GM19025 (cell line): ENCODE results near the gene BCL11A.

Experiments used
- ATAC-seq: cut with Tn5 transposase; IDR thresholded peaks from one replicate; pipeline ENCODE4 v1.9.1; 2021; ENCODE audit warnings: mild to moderate bottlenecking, low read depth, moderate library complexity; ENCODE audit not compliant: unreplicated experiment

BCL11A gene

DNA sequence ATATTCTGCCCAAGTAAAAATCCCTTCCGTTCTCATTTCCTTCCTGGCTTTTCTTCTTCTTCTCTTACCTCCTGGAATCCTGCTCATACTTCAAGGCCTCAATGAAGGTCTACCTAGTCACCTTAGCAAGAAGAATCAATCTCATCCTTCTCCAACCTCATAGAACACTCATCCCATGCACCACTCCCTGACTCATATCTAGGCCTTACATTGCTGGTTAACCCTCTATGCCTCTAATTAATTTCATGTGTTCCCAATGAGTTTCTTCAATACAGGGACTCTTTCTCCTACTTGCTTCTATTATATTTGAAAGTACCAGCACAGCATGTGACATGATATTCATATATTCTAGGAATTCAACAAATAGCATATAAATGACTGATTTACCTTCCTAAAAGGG lies 63.0 kb downstream of the BCL11A start:
- ATAC-seq = no peak

DNA sequence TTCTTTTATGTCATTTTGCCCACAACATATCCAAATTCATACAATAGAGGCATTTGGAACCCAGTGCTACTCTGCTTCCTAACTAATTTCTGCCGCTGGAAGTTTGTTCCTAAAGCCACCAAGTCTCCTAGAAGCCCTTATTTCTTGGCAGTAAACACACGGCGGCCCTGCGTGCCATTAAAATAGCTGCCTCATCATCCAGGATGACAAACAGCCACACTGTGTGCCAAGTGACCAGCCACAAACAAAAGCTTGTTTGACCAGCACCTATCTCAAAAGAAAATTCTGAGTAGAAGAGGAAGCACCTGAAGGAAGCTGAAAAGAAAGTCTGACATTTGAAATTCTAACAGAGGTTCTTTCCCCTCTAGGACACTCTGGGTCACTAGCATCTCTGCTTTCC lies 64.2 kb downstream of the BCL11A start:
- ATAC-seq = no peak

DNA sequence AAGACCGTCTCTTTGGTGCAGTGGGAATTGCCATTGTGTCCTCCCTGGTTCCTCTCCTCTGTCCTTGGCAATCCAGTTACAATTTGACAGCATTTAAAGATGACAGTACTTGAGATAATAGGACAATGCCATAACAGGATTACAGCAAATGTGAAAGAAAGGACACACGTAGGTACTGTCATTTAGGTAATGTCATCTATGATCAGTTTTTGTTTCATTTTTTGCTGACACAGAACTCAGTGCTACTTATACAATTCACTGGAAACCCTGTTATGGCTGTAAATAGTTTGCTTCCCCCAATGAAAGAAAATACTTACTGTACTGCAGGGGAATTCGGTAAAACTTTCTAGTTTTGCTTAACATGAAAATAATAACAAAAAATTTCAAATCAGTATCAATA lies 65.2 kb downstream of the BCL11A start:
- peak; percentile 65 for ATAC-seq

DNA sequence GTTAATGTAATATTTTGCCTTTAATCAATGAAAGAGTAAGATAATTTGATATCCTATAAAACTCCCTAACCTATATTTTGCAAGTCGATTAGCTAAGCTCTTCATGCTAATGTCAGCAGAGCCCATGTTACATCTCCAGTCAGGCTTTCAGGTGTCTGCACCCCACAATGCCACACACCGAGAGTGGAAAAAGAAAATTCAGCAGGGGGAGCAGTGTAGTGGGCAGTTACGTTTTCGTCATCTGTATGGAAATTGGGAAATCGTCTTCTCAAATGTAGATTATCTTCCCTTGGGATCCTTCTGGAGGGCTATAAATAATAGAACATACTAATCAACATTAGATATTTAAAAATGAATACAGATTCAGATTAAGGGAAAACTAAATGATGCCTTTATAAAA lies 66.3 kb downstream of the BCL11A start:
- no peak for ATAC-seq

DNA sequence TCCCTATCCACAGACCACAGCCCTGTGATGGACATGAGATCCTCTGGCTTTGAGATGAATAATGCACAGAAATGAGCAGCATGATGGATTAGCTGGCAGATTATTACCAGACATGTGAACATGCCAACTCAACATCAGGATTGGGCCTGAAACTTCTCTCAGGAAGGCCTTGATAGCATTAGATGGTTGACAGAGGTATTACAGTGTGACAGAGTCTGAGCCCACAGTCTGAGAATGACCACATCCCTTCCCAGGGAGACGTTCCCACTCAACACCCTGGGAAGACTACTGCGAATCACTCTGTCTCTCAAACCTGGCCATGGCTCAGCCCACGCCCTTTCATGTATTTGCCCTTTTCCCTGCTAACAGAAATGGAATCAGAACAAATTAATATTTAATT lies 66.9 kb downstream of the BCL11A start:
- ATAC-seq = no peak

DNA sequence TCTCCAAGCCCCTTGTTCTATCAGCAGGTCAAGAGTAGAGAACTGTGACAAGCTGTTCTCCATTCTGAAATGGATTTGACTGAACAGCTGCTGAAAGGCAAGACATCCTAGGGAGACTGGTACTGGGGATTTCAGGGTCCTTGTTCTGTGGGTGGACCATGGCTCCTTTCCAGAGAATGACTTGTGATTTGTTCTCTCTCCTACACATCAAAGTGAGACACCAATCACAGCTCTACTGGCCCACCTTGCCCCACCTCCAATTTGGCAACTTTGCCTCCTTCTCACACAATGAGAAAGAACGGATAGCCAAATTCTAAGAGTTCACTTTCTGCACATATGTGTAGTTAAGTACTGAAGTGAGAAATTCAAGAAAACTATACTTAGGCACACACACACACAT lies 67.4 kb downstream of the BCL11A start:
- ATAC-seq = no peak

DNA sequence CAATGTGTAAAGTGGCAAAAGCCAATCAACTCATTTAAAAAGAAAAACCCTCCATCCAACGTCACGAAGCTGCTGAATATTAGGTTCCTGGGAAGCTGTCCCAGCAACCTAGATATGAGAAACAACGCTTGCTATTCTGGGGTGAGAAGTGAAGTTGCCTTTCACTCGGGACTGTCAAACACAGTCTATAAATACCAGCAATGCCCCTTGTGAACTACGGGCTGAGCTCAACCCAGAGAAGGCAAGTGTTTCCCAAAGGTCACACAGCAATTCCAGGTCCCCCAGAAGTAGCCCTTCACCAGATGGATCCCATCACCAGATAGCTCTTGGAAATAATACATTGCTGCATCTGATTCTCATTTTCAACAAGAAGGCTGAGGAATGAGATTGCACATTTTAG lies 67.9 kb downstream of the BCL11A start:
- ATAC-seq = no peak

DNA sequence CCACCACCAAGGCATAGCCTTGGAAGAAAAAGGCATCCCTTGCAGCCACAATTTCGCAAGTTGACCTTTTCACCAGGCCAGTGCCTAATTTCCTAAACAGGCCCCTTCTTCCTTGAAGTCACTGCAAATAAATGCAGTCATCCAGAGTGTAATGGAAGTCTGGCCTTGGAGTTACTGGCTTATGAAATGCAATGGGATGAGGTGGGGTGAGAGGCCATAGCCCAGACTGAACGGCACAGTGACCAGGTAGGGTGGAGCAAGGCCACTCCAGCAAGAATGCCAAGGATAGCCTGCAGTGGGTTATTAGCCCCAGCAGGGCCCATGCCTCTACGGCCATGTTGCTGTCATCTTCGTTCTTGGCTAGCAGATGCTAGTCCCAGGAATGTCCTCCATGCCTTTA lies 68.4 kb downstream of the BCL11A start:
- ATAC-seq = no peak

DNA sequence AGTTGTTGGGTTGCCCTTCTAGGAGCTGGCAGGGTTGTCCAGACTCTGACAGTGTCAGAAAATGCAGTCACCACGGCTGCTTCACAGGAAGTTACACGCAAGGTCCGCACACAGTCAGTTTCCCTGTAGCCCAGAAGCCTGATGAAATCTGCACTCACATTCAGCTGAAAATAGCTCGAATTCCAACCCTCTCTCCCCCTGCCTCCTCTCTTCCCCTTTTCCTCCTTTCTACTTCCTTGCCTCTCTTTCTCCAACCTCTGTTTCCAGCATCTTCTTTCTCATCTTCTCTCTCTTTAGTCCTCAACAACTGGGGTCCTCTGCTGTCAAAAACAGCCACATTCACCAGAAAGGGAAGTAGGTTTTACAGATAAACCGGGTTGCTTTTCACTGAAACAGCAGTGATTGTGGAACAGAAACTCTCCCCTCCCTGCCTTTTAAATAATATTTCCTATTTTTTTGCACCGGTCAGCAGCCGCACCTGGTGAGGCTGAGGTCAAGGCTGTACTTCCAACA lies 69.3 kb downstream of the BCL11A start:
- ATAC-seq = no peak

DNA sequence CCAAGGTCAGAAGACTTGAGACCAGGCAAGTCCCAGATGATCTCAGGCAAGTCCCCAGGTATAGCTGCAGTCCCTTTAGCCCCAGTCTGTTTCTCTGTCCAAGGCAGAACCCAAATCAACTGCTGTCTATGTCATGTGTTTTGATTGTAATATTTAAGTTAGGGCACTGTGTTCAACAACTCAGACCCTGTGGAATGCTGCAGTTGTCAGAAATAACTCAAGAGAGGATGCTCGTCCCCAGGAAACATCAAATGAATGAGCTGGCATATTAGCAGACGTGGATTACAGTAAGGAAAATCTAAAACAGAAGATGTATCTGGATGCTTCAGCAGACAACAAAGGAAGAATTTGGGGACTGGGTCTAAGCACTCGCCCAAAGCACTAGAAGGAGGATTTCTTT lies 70.1 kb downstream of the BCL11A start:
- no peak for ATAC-seq

DNA sequence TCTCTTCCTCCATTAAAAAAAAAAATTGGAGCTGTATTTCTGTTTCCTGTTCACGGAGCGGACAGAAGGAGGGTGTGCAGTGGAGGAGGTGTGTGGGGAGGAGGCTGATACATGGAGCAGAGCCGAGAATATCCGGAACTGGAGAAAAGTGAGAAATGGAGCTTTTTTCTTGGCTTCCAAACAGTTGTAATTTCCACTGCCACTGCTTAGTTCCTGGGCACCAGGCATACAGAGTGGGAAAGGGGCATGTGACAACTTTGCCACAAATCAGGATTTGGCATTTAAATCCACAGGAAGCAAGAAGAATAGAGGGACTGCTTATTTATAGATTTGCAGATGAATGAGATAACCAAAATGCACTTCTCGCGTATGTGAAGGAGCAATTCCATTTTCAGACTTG lies 71.2 kb downstream of the BCL11A start:
- no peak for ATAC-seq

DNA sequence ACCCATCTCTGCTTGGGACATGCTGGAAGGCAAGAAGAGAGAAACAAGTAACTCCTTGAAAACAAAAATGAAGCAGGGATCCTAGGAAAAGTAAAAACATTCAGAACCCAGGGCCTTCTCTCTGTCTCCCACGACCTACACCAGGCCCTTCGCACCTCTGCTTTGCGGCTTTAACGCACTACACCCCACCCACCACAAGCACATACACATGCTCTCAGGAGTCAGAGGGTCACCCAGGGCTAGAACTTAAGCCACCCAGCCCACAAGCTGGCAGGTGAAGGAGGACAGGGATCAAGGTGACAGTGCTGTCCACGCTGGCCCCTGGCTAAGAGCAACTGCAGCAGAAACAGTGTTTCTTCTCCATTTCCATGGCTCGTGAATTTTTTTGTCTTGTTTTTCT lies 72.2 kb downstream of the BCL11A start:
- no peak for ATAC-seq

DNA sequence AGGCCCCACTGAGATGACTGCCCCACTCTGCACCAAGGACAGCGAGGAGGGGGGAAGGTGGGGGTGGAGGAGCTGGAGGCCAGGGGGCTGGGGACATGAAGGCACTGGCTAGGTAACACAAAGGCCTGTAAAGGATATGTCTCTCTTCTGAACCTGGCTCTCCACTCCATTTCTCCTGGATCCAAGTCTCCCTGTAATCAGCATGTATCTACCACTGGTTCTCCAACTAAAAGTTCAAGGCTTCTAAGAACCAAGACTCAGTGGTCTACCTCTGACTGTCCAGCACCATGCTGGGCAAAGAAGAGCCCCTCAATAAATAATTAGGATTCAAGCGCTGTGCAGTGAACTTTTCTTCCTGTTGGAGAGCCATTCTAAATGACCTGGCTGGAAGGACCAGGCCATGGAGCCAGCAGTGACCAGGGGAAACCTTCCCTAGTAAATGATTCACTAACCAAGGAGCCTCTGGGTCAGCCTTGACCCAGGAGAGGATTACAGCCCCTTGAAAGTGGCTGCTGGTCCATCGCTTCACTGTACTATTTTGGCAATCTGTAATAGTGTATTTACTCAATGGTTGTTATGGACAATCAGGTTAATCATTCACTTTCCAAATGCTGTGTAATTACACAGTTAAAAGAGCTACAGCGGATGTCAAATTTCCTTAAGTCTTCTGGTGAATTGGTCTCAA lies 73.2 kb downstream of the BCL11A start:
- ATAC-seq = no peak

DNA sequence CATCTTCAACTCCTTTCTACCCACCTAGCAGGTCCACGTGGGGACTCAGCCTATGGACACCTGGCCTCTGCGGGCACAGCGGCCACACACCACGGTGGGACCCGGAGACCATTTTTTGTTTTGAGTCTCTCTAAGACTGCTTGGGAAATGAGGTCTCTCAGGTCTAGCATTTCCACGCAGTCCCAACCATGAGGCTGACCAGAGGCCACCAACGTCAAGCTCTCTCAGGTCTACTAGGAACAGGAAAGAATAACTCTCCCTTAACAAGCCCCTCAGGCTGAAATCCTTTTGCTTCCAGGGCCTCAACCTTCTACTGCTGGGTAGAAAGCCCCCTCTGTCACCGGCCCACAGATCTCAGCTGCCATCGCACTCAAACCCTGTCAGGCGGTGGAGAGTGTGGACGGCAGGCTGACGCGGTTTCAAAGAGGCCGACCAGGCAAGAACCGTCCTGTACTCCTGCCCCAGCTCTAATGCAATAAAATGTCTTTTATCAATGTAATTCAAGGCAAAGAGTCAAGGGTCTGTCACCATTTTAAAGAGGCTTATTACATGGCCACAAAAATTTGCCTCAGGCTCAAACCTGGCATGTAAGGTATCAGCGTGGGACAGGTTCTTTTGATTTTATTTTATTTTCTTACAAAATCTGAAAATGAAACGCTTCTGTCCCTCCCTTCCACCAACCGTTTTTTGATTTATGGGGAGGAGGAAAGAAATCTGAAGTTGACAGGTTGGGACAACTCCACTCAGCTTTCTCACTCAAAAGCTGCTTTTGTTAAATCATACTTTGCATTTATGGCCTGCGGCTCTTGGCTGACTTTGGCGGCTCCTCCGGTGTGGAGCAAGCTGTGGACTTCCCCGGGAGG lies 74.0 kb downstream of the BCL11A start:
- no peak for ATAC-seq

DNA sequence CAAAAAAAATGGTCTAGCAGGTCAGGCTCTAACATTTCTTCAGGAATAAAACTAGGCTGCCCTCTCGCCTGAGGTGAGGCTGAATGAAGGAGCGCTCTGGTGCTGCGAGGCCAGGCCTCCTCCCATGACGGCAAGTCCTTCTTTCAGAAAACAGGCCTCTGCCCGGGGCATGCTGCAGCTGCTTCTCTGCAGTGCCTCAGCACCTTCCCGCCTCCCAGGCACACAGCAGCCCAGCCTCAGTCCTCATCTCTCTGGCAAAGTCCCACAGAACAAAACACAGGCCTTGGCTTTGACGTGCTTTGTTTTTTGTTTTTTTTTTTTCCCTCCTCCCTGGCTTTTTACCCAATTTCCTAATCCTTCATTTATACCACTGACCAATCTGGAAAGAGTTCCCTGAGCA lies 74.8 kb downstream of the BCL11A start:
- no peak for ATAC-seq

DNA sequence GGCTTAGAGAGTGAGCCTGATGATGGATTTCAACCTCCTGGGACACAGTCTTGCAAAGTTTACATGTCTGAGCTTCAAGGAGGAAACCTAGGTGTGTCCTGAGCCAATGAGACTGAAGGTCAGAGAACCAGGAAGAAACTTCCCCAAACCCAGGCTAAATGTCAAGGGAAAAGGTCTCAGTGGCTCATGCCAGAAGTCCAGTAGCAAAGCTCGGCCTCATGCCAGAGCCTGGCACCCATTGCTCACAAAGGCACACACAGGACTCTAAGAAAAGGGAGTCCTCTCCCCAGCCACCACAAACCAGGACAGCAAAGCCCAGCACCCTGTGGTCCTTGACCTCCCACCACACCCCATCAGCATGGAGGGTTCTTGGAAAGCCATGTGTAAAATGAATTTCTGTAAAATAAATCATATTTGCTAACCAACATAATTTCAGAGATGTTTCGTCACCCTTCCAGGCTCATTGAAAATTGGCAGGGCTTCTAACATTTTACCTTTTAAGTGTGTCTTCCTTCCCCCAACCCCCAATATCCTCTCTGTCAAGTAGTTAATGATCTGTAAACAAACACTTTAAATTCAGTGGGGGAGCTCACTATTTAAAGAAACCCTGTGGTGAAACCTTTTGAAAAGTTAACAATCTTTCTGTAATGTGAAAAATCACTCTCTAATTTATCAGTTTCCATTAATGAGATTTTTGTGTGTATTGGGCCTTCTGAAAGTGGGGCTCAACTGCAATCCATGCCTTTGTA lies 77.1 kb downstream of the BCL11A start:
- ATAC-seq = no peak

DNA sequence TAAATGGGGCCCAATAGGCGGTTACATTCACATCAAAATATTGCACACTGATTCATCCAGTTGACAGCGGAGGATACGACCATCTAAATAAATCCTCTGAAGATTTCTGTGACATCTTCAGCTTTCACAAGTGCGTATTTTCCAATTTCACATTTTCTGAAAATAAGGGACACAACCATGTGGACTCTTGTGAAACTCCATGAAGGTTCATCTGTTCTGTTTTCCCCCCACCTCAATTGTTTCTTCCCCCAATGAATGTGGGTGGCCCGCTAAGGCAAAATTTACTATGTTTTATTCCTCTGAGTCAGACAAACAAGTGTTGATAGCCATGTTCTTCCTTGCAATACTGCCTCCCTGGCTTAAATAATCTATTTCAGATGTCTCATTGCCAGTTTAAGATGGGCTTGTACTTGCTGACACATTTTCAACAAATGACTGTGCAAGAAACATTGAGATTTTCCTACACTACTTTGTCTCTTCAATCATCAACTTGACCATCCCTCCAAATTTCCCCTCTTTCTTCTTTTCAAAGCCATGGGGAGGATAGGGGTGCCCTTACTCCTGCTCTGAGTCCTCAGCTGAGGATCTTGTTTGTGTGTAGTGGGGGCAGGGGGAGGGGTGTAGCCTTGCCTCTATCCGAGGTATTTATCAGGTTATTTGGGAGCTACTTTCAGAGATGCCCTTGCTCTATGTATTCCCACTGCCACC lies 78.2 kb downstream of the BCL11A start:
- ATAC-seq = no peak

DNA sequence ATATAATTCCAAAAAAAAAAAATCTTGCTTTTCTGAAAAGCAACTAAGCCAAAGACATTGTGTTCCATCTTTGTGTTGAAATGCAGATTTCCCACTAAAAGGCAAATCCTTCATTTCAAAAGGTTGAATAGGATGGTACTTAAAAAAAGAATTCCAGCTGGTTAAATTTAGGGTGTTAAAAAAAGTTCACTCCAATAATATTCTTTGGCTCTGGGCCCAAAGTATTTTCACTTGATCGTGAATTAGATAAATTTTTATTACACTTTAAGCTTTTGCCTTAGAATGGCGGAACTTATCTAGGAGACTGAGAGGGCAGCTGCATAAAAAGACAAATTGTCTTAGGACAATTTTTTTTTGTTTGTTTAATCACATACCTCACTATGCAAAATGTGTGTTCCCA lies 79.2 kb downstream of the BCL11A start:
- no peak for ATAC-seq

DNA sequence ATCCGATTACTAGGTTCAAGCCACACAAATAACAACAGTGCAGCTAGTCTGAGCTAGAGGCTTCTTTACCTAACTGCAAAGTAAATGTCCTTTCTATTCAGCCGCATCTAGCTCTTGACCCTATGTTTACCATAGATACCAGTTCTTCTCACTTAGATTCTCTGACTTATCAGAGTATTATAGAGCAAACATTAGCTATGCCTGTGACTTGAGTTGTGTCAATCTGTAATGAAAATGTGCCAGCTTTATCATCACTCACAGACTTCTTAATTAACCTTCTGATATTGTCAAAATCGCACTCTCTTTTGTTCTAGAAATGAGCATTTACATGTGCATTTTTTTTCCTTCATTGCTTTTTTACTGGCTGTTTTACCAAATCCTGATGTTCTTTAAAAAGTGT lies 79.9 kb downstream of the BCL11A start:
- no peak for ATAC-seq

DNA sequence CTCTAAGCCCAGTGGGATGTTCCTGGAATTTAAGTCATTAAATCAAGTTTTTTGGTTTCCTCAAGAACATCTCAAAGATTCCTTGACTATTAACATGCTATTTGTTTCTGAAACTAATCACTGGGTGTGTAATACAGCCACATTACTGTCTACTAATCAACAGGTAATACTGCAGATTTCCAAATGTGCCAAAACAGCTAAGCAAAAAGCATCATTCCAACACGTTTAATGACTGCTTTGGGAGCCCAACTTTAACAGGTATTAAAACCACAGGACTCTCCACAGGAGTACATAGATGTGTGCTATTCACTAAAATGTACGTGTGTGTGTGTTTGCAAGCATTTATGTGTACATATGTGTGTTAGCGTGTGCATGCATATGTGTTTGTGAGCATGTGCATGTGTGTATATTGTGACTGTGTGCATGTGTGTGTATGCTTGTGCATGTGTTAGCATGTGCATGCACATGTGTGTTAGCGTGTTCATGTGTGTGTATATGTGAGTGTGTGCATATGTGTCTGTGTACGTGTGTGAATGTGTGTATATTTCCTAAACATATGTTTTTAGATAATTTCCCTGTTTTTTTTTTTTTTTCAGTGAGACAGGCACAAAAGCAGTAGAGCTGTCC lies 80.7 kb downstream of the BCL11A start:
- no peak for ATAC-seq
